CD14-positive monocyte (primary cell): Measurements from ENCODE around the gene KLHL9. TPM values are rescaled to one million over a fixed set of nuclear protein-coding genes. Genes with fewer than 3 reads are reported as not detected.

Source experiments
- DNase-seq, 3 donors: peaks; one replicate each; pipeline ENCODE4 v3.0.0-alpha.2; 2011 to 2022
- H2AFZ ChIP-seq: 2 replicates; pipeline ENCODE4 v1.6.0; 2012; ENCODE audit warnings: mild to moderate bottlenecking, low read depth, low read length, inconsistent platforms; ENCODE audit not compliant: insufficient read depth, poor library complexity, severe bottlenecking
- H3K27ac ChIP-seq, 2 donors: 1 replicate in 1 of 2; 2 replicates in 1 of 2; pipeline ENCODE4 v1.5.1; 2012 to 2013; ENCODE audit warnings: low read length in 2 of 2, control low read depth in 1 of 2, inconsistent platforms in 1 of 2, low read depth in 1 of 2, mild to moderate bottlenecking in 1 of 2
- H3K27me3 ChIP-seq, 2 donors: one replicate each; pipeline versions ENCODE4 v1.6.0 to v1.6.1; 2011 to 2013; ENCODE audit warnings: low read length in 2 of 2; ENCODE audit not compliant: control insufficient read depth in 2 of 2, insufficient read depth in 2 of 2
- H3K36me3 ChIP-seq, 2 donors: replicated peaks in 1 of 2; 1 replicate in 1 of 2; 2 replicates in 1 of 2; pipeline versions ENCODE4 v1.5.1 to v1.6.1; 2012 to 2013; ENCODE audit warnings: low read length in 2 of 2, control low read depth in 1 of 2, inconsistent platforms in 1 of 2, mild to moderate bottlenecking in 1 of 2; ENCODE audit not compliant: insufficient read depth in 2 of 2, control insufficient read depth in 1 of 2
- H3K4me1 ChIP-seq, 2 donors: 1 replicate in 1 of 2; 2 replicates in 1 of 2; pipeline versions ENCODE4 v1.5.1 to v1.6.1; 2012 to 2013; ENCODE audit warnings: low read length in 2 of 2, control low read depth in 1 of 2, inconsistent platforms in 1 of 2, mild to moderate bottlenecking in 1 of 2, moderate library complexity in 1 of 2; ENCODE audit not compliant: insufficient read depth in 2 of 2, control insufficient read depth in 1 of 2
- H3K4me2 ChIP-seq: replicated peaks from 2 replicates; pipeline ENCODE3; 2012; ENCODE audit warnings: low read length, moderate library complexity, mild to moderate bottlenecking; ENCODE audit not compliant: poor library complexity, severe bottlenecking; ENCODE audit errors: extremely low read depth
- H3K4me3 ChIP-seq, 3 experiments: fragments of 200-600 bp in 1 of 3; sonication (generic) in 1 of 3; replicated peaks in 1 of 3; 1 replicate in 2 of 3; 2 replicates in 1 of 3; pipeline ENCODE4 v1.5.1; 2011 to 2013; ENCODE audit warnings: low read length in 3 of 3, mild to moderate bottlenecking in 3 of 3, control low read depth in 2 of 3, low read depth in 2 of 3, inconsistent platforms in 1 of 3, moderate library complexity in 1 of 3
- H3K79me2 ChIP-seq: 2 replicates; pipeline ENCODE4 v1.6.0; 2012; ENCODE audit warnings: mild to moderate bottlenecking, control low read depth, inconsistent platforms, low read length, moderate library complexity; ENCODE audit not compliant: insufficient read depth
- H3K9ac ChIP-seq: 2 replicates; pipeline ENCODE4 v1.6.0; 2017; ENCODE audit warnings: low read length, mild to moderate bottlenecking; ENCODE audit not compliant: insufficient read depth, poor library complexity, severe bottlenecking
- H3K9me3 ChIP-seq, 2 donors: replicated peaks in 1 of 2; 1 replicate in 1 of 2; 2 replicates in 1 of 2; pipeline versions ENCODE4 v1.5.1 to v1.6.1; 2012 to 2013; ENCODE audit warnings: low read length in 2 of 2, control low read depth in 1 of 2; ENCODE audit not compliant: control insufficient read depth in 1 of 2, insufficient read depth in 1 of 2
- H4K20me1 ChIP-seq: 2 replicates; pipeline ENCODE4 v1.6.0; 2012; ENCODE audit warnings: mild to moderate bottlenecking, low read length, control low read depth, moderate library complexity; ENCODE audit not compliant: insufficient read depth
- H3K27ac Mint-ChIP-seq, 7 donors: one replicate each; pipeline ENCODE4 v1.8.0; 2020; ENCODE audit warnings: mild to moderate bottlenecking in 7 of 7, mixed read lengths in 7 of 7, moderate library complexity in 6 of 7, inconsistent platforms in 2 of 7
- H3K27me3 Mint-ChIP-seq, 3 donors: one replicate each; pipeline ENCODE4 v1.8.0; 2021 to 2022; ENCODE audit warnings: low read depth in 3 of 3, mild to moderate bottlenecking in 3 of 3, mixed read lengths in 3 of 3, moderate library complexity in 3 of 3, inconsistent platforms in 1 of 3
- H3K36me3 Mint-ChIP-seq, 2 donors: one replicate each; pipeline ENCODE4 v1.8.0; 2020; ENCODE audit warnings: mixed read lengths in 2 of 2, inconsistent platforms in 1 of 2, mild to moderate bottlenecking in 1 of 2
- H3K4me1 Mint-ChIP-seq: one replicate; pipeline ENCODE4 v1.8.0; 2020; ENCODE audit warnings: mild to moderate bottlenecking, mixed read lengths
- H3K4me3 Mint-ChIP-seq, 2 donors: one replicate each; pipeline ENCODE4 v1.8.0; 2020; ENCODE audit warnings: mild to moderate bottlenecking in 2 of 2, mixed read lengths in 2 of 2, moderate library complexity in 1 of 2
- H3K9me3 Mint-ChIP-seq, 7 donors: one replicate each; pipeline ENCODE4 v1.8.0; 2020 to 2022; ENCODE audit warnings: mixed read lengths in 7 of 7, mild to moderate bottlenecking in 6 of 7, moderate library complexity in 6 of 7, inconsistent platforms in 2 of 7
- CTCF ChIP-seq: fragments of 200-600 bp; IDR thresholded peaks from one replicate; pipeline ENCODE4 v1.8.0; 2022; ENCODE audit warnings: antibody characterized with exemption, mild to moderate bottlenecking
- WGBS: methylation state at CpG from one replicate; pipeline ENCODE4 v1.1.5; 2013; ENCODE audit warnings: missing lambda C conversion rate; ENCODE audit not compliant: insufficient coverage; 5-methylcytosine and 5-hydroxymethylcytosine counted together
- intact Hi-C, 2 donors: fragments of 100-400 bp; cut with micrococcal nuclease; formaldehyde crosslinking; loops; one replicate each; pipeline versions ENCODE4 v1.15.0 to v1.15.1; 2023
- polyA plus RNA-seq, 3 donors: library from polyadenylated mRNA; depleted of rRNA in 1 of 3; unstranded in 2 of 3; stranded (reverse) in 1 of 3; fragments of 300-500 nt in 2 of 3; fragments of >200 nt in 1 of 3; fragmentation: Illumina TruSeq in 2 of 3; gene quantifications; 1 replicate in 2 of 3; 2 replicates in 1 of 3; pipeline ENCODE4 v1.2.3, GENCODE V29; 2012 to 2021

KLHL9 gene
- polyA plus RNA-seq, 3 donors, result 2.8 to 9.0 (median 7.7) TPM

- Histone ChIP-seq H3K4me3 (peak overlapping the region in 2 of 3 experiments; percentile 12 to 72), H4K20me1 (no peaks in the 10 kb centered on the region), H3K4me2 (peak overlapping the region; percentile 75), H3K36me3 (no peaks in the 10 kb centered on the region), H2AFZ (no peak overlapping the region), H3K4me1 (peaks cover 19 to 26% of the 10 kb centered on the region in 2 donors), H3K27me3 (no peaks in the 10 kb centered on the region), H3K79me2 (no peaks in the 10 kb centered on the region), H3K9ac (no peak overlapping the region), H3K27ac (peak overlapping the region in 1 of 2 donors; percentile 70), H3K9me3 (no peaks in the 10 kb centered on the region)
- Mint-ChIP-seq H3K9me3 (peaks cover 0 to 5% (median 2%) of the 10 kb centered on the region in 7 donors), H3K4me1 (peaks cover 27% of the 10 kb centered on the region), H3K27ac (peak overlapping the region; percentile 25 to 87 (median 76)), H3K36me3 (no peaks in the 10 kb centered on the region), H3K4me3 (peak overlapping the region in 1 of 2 donors; percentile 85), H3K27me3 (peaks cover 0 to 2% (median 0%) of the 10 kb centered on the region in 3 donors)
- intact Hi-C loops, result no loop called here
- 100% methylated on average over 1 of the region's 3 CpGs for WGBS
- peak in 1 of 3 donors; percentile 7 for DNase-seq
- TF ChIP-seq CTCF, result no peak
Observed at GRCh38 chr9:21287280-21287679, 47.9 kb downstream of the KLHL9 start.

- Histone ChIP-seq H3K4me2 (peak overlapping the region; percentile 75), H3K9ac (no peak overlapping the region), H3K4me3 (peak overlapping the region in 2 of 3 experiments; percentile 12 to 72), H3K4me1 (peaks cover 19 to 26% of the 10 kb centered on the region in 2 donors), H3K36me3 (no peaks in the 10 kb centered on the region), H3K27me3 (no peaks in the 10 kb centered on the region), H2AFZ (no peak overlapping the region), H3K79me2 (no peaks in the 10 kb centered on the region), H3K9me3 (no peaks in the 10 kb centered on the region), H4K20me1 (no peaks in the 10 kb centered on the region), H3K27ac (peak overlapping the region in 1 of 2 donors; percentile 70)
- peaks cover 0 to 2% (median 0%) of the 10 kb centered on the region in 3 donors for H3K27me3 Mint-ChIP-seq
- intact Hi-C loops, result no loop called here
- peak overlapping the region in 6 of 7 donors; percentile 72 to 87 (median 78) for H3K27ac Mint-ChIP-seq
- H3K4me3 Mint-ChIP-seq, result peak overlapping the region; percentile 12 to 85
- H3K4me1 Mint-ChIP-seq, result peaks cover 28% of the 10 kb centered on the region
- H3K9me3 Mint-ChIP-seq, result peaks cover 0 to 5% (median 0%) of the 10 kb centered on the region in 7 donors
- no CpG with 5 or more reads among the region's 5 CpGs for WGBS
- DNase-seq, result peak; percentile 63 to 80 (median 76)
- no peaks in the 10 kb centered on the region for H3K36me3 Mint-ChIP-seq
- no peak for TF ChIP-seq CTCF
Observed at GRCh38 chr9:21286659-21287058, 48.5 kb downstream of the KLHL9 start.
